HCT116 (cell line): ENCODE data around the gene ZP3.
"Not testable (repeated sequence)": the region's sequence is repeated elsewhere in the genome, so short reads cannot be mapped to it uniquely, and the experiment has no call there.

Experiments used
- CTCF ChIP-seq, 3 experiments: fragments of 200-600 bp in 1 of 3; sonication (generic) in 1 of 3; IDR thresholded peaks in 2 of 3; conservative IDR thresholded peaks in 1 of 3; 2 replicates each; pipeline ENCODE4 v1.5.1; 2012 to 2017; ENCODE audit warnings: low read depth in 2 of 3, low read length in 2 of 3, antibody characterized with exemption in 1 of 3, borderline replicate concordance in 1 of 3, control low read depth in 1 of 3, mild to moderate bottlenecking in 1 of 3, mixed read lengths in 1 of 3, mixed run types in 1 of 3, moderate library complexity in 1 of 3; ENCODE audit not compliant: insufficient read depth in 1 of 3
- EZH2 ChIP-seq: fragments of 200-600 bp; sonication (generic); IDR thresholded peaks from 2 replicates; pipeline ENCODE4 v1.6.1; 2017; ENCODE audit warnings: antibody characterized with exemption, mixed run types
- JUND ChIP-seq: IDR thresholded peaks from 2 replicates; pipeline ENCODE4 v1.6.1; 2012
- POLR2A ChIP-seq: IDR thresholded peaks from 2 replicates; pipeline ENCODE4 v1.7.0; 2011; ENCODE audit warnings: borderline replicate concordance; ENCODE audit not compliant: insufficient read depth, insufficient read length; ENCODE audit errors: extremely low read depth
- RAD21 ChIP-seq: IDR thresholded peaks from 2 replicates; pipeline ENCODE4 v1.6.1; 2012; ENCODE audit warnings: low read depth, mild to moderate bottlenecking

- not testable (repeated sequence) for TF ChIP-seq CTCF (IDR thresholded peaks at IDR 0.05 in 2 of 3, conservative IDR thresholded peaks at IDR 0.05 in 1 of 3; ENCODE audit: borderline replicate concordance in 1 of 3, insufficient read depth in 1 of 3, low read depth in 2 of 3, low read length in 2 of 3); POLR2A; RAD21; JUND; EZH2
Observed at GRCh38 chr7:76443846-76444245, 19.1 kb downstream of the ZP3 start.
